ENCODE data around the gene RUNX1.
"Not testable (repeated sequence)": the region's sequence is repeated elsewhere in the genome, so short reads cannot be mapped to it uniquely, and the experiment has no call there.

Gene RUNX1

DNA sequence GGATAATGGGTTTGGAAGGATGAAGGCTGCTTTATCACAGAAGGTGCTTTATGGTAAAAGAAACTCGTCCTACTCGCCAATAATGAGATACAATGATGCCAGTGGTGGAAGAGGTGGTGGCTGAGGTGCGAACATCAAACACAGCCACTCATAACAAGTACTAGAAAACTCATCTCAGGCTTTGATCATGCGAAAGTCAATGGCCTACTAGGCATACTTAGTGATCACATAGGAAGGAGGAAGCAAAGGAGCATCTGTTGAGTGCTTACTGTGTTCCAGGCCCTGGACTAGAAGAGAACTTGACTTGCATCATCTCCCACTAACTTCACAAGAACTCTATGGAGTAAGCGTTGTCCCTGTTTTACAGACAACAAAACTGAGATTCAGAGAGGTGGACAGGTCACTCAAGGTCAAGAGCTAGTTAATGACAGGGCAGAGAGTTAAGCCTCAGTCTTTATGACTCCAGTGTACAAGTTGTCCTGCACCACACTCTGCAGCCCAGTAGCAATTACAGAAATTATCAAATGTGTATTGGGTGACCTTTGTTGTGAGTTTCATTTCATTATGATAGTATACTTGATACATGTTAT, 33.6 kb downstream of the RUNX1 start:
- DNase-seq, result no peak

DNA sequence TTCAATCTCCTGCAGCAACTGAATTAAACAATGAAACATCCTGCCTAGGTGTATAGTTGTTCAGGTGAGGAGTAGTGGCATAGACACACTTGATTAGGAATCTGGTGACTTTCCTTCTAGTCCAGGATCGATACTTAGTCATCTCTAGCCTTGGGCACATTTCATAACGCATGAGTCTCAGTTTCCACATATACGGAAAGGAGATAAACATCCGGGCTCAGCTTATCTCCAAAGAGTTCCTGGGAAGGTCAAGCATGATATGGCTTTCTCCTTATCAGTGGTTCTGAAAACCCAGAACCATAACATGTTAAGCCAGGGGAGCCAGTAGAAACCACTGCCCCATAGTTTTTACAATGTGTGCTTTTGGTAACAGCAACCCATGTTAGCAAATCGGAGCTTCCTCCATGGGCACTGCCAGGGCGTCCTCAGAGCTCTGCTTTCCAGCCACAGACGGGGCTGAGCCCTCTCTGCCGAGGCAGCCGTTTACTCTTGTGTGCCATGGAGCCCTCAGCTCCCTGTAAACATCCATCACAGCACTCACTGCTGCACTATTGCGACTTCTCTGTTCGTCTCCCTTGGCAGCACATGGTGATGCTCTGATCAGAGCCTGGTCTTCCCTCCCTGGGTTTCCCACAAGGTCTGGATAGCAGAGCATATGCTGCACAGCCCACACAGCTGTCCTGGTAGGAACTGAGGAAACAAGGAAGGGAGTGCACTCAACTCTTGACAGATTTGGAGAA, 34.6 kb downstream of the RUNX1 start:
- peak; percentile 65 for DNase-seq

DNA sequence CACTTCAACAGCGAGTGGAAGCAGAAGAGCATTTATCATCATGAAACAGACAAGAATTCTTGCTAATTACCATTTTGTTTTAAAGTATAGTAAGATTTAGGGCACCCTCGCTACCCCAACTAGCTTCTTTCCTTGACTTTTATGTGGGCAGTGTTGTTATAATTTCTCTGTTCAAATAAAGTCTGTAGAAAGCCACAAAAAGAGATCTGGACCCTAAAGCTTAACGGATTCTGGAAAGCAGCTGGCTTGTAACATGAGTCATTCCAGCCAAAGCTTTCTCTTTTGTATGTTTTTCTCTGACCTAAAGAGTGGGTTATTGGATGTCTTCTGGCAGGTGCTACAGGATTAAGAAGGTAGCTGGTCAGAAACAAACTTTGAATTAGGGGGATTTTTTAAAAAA, 37.4 kb downstream of the RUNX1 start:
- DNase-seq, result peak; percentile 63

DNA sequence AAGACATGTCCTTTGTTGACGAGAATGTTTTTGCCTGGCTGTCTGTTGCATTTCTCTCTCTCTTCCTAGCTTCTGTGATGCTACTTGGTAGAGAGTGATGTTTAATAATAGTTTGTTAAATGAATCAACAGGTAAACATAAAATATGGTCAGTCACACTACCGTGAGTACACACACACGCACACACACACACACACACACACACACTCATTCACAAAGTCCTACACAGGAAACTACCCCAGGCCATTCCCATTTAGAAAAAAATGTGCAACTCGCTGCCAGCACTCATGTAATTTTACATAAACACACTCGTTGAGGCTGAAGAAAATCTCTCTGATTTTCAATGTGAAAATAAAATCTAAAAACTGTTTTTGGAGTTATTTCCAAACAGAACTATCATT, 38.7 kb downstream of the RUNX1 start:
- no peak for DNase-seq

DNA sequence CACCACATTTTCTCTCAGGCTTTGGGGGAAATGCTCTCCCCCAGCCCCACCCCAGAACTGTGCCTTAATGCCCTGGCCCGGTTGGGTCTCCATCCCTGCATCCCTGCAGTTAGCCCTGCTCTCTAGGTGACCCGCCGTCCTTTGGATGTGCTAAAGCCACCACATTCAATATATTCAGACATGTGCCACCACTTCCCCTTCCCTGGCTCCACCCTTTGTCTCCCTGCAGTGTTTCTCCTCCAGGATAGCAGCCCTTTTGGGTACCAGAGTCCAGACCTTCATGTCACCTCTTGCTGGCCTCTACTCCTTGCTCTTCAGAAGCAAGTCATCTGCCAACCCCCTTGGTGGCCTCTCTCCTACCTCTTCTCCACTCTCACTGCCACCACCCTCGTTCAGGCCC, 41.8 kb downstream of the RUNX1 start:
- DNase-seq, result no peak

DNA sequence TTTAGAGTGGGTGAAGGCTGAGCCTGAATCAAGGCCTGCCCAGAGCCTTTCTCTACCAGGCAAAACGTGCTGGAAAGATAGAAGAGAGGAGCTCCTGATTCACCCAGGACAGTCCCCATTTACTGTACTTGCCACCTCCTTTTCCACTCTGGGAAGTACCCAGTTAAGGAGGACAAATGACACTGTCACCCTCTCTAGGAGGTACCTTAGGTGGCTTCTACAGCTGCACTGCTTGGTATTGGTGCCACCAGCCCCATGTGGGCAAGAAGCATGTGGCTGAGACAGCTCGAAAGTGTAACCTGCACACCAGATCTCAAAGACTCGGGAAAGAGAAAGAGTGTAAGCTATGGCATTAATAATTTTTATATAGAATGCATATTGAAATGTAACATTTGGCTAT, 42.3 kb downstream of the RUNX1 start:
- DNase-seq, result no peak

DNA sequence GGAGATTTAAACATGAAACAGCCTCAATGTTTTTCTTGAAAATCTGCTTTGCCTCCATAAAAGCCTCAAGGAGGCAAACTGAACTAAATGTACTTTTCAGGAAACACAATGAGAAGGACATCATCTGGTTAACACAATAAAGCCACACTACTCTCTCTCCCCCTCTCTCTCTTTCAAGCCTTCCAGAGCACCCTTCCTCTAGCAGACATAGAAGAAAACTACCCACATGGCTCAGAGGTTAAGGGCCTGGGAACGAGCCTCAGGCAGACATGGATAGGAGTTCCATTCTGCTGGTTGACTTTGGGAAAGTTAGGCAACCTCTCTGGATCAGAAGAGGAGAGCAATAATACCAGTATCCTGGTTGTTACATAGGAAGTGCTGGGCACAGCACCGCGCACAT, 42.9 kb downstream of the RUNX1 start:
- no peak for DNase-seq

DNA sequence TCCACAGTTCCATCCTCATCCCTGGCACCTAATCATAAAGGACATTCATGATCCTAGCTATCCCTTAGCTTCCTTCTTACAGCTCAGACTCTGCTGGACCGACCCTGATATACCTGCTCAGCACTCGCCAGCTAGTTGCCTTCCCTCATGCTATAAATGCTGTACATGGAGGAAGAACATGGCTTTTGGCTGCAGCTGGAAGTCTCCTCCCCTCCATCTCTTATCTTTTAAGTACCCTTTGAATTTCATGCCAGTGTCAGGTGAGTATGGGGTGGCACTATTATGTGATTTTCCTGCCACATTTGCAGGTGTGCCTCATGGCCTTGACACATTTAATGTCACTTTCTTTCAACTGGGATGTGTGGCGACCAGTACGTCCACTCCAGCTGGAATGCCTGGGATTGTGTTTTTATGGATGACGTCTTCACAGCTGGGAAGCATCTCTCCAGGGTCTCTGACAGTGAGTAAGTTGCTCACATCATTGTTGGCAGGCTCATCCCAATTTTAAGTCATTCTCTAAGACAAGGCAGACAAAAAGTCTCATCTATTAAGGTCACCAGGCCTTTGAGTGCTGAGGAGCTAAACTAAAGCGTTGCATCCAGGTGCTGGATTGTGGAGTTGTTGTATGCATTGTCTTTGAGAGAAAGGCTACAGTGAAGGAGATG, 43.4 kb downstream of the RUNX1 start:
- no peak for DNase-seq

DNA sequence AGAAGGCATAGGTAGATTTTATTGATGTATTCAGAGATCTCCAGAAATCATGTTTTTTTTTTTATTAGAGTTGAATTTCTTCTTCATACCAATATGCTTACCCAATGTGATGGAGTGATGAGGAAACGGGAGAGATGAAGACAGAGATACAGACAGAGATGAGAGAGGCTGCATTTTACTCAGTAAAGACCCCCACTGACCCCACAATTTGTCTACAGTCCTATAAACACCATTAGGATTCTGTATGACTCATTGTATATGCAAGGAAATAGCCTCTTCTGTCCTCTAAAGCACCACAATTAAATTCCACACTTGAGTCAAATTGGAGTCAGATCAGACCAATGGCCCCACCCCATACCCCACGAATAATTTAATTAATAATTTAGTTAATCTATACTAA, 44.0 kb downstream of the RUNX1 start:
- no peak for DNase-seq

DNA sequence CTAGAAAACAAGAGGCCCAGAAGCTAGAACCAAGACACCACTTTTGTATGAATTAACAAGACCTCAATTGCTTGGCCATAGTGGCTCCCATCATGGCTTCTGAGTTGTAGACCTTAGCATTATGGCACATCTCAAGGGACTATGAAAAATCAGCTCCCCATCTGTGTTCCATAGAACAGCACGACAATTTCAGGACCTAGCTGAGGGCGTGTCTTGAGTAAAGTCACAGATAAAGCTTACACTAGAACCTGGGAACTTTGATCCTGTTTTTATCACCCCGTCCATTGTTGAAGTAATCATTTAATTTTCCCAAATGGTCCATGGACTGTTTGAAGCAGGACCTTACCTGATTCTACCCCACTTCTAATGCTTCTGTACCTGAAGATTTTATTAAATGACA, 44.8 kb downstream of the RUNX1 start:
- no peak for DNase-seq

DNA sequence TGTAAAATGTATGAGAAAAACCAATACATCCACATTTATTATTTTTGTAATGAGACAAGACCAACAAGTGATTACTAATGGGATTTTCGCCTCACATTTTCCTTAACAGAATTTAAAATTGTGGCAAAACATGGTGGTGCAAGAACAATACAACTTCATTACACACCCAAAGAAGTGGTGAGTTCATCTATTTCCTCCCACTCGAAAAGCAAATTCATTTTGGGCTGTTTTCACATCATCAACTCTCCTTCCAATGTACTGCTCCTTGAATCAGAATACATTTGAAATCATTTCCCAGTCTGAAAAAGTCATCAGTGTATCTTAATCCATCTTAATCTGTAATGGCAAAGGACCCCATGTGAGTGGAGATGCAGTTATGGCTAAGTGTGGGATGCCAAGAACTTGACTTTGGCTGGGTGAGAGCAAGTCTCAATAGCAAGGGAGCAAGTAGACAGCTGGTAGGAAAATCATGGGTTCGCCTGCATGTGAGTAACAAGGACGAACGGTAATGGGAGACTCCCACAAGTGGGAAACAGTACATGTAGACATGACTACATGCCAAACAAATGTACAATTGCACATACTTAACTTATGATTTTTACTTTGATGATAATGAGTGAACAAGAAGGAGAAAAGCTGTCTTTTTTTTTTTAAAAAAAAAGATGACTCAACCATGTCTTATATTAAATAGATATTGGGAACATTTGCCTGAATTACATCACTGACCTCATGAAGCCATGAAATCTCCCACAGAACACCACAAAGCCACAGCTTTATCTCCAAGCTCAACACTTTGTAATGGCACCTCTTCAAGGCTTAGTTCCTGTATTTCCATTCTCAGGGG, 46.0 kb downstream of the RUNX1 start:
- DNase-seq, result peak; percentile 88

DNA sequence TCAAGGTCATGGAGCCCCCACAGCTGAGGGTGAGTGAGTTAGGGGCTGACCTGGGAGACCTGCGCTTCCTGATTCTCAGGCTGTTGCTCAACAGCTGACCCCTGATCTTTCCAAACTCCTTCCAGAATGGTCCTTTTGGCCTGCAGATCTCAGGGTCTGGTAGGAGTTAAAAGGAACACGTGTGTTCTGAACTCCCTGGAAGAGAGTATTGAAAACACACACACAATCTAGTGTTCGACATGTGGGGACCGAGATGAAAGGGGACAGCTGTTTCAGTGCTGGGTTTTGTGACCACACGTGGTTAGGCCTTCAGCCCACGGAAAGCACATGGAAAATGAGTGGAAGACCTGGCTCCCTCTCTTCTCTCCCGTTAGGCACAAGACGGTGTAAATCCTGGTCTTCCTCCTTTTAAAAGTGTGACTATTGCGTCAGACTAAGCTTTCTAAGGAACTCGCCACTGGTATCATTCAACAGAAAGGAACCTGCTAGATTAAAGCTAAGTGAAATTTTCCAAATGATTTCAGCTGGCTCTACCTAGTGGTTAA, 49.6 kb downstream of the RUNX1 start:
- DNase-seq, result peak; percentile 46

DNA sequence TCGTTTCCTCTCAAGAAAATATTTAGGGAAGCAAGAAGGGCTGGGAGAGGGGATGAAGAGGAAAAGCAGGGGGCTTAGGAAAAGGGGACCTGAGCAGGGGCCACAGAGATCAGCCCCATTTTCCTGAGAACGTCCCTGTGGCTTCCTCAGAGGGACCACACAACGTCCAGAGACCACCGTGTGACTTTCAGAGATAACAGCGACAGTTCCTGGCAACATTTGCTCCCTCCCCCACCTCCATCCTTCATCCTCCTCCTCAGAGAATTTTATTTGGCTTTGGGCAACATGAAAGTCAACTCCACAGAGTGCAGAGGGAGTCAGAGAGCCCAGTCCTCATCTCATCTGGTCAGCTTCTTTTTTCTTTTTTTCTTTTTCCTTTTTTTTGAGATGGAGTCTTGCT, 50.9 kb downstream of the RUNX1 start:
- peak; percentile 76 for DNase-seq

DNA sequence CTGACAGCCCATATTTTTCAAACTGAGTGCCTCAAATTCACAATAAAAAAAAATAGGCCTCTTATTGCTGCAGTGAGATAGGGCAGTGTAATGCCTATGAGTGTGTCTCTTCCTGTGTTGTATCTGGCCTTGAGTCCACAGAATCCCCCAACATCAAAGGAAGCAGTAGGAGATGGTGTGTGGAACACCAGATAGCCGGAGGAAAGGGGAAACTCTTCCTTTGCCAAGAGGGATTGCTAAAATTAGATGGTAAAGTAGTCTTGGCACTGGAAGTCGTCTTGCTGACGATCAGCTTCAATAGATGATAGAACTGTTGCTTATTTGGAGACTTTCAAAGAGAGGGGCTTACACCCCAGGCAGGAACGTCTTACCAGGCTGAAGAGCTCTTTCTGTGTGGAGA, 51.8 kb downstream of the RUNX1 start:
- peak; percentile 66 for DNase-seq

DNA sequence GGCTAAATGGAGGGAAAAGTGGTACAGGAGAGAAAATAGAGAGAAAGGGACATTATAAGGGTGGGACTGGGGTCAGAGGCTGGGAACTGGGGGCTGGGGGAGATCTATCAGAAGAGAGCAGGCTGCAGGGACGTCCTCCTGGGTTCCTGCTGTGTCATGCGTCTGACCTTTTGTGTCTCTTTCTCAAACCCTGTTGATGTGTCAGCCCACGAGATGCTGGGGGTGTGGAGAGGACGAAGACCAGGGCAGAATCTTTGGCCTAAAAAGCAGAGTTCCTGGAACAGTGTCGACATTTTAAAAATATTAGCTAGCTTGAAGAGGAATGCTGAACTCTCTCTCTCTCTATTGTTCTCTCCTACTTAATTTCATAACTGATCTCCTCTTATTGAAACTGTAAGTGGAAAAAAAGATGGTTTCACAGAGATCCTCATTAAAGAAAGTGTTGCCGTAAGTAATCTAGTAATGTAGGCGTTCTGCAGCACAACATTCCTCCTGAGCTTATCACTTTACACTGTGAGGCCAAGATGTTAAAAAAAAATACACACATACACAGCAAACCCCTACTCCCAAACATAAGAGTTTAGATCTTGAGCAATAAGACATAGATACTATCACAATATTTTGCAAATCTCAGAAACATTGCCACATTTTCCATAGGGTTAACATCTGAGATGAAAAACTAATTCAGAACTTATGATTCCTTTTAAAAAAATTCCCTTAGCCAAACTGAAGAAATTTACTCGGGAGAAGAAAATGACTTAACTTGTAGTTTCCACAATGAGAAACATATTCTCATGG, 52.6 kb downstream of the RUNX1 start:
- peak; percentile 56 for DNase-seq

DNA sequence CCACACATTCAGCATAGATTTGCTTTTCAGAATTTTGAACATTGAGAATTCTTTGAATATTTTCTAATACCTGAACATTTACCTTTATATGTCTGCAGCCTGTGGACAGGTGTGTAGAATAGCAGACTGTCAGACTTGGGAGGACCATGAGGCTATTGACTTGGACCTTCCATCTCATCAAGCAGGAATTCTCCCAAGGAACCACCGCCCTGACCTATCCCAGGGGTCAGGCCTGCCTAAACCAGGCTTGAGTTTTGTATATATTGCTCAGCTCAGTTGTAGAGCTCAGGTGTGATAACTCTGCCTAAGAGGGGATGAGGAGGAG, 53.2 kb downstream of the RUNX1 start:
- DNase-seq, result no peak

DNA sequence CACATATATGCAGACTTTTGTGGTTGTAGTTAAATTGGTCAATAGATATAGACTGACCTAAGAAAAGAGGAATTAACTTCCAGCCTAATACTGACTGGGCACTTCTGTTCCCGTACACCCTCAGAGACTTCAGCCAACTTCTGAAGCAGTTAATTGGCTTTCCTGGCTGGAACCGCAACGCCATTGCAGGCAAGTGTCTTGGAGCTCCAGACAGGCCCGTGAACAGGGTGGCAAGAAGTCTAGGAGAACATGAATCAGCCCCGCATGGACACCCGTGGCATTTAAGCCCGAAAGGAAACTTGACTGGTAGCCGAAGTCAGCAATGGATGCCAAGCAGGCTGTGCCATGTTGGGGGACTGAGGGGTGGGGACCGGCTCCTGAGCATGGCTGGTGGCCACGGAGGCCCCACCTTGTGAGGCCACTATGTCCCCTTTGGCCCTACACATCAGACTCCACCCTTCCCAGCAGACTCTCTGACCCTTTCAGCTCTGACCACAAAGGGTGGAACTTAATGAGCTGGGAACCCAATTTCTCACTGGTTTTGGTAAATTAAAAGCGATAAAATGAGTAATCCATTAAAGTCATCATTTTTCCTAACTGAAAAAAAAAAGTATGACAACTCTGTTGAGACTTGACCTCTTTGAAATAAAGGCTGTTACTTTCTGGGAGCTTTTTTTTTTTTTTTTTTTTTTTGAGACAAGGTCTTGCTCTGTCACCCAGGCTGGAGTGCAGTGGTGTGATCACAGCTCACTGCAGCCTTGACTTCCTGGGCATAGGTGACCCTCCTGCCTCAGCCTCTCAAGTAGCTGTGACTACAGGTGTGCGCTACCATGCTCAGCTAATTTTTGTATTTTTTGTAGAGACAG, 54.1 kb downstream of the RUNX1 start:
- peak; percentile 60 for DNase-seq

DNA sequence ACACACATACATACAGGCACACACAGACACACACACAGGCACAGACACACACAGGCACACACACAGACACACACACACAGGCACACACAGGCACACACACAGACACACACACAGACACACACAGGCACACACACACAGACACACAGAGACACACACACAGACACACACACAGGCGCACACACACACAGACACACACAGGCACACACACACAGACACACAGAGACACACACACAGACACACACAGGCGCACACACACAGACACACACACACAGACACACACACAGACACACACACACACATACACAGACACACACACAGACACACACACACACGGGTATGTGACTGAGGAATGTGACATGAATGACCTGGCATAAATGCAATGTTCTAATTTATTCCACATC, 55.6 kb downstream of the RUNX1 start:
- not testable (repeated sequence) for DNase-seq

DNA sequence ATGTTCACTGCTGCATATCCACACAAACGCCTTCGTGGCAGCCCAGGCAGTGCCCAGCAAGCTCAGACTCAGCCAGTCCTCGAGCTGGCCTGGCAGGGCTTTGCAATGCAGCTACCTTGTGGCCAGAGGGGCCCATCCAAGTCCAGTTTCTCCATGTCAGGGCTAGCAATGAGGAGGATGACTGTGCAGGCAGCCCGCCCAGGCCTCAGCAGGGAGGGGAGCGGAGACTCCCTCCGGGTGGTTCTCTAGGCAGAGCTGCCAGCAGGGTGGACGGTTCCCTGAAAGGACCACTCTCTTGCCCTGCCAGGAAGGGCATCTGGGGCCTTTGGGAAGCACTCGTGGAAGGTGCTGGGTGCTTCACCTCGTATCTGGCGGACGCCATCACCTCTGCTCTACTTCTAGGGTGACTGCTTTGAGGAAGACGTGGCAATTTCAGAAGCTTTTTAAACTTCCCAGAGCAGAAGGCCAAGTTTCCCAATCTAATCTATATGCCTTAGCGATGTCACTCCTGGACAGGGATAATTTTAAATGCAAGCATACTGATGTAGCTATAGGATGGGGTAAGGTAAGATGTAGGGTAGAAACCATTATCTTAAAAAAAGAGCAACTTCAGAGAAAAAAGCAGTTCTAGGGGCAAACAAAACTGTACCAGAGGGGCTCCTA, 56.2 kb downstream of the RUNX1 start:
- DNase-seq, result no peak

DNA sequence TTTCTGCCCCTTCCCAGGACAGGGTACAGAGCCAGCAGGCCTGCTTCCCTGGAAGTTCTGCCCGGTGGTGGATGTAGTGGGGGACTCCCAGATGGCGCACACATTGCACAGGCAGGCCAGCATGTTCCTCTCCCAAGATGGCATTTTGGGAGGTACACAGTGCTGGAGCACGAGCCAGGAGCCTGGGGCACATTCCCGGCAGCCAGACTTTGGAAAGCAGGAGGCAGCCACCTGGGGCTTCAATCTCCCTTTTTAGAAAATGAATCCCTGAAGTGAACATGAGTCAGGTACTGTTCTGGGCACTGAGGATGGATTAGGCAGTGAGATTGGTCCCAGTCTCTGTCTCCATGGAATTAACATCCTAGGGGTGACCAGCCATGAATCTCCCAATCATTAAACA, 56.9 kb downstream of the RUNX1 start:
- no peak for DNase-seq
